Upper lobe of left lung (tissue), 4 donors: ENCODE results near the gene ASB15.

ENCODE experiments used
- CTCF ChIP-seq, 6 experiments: fragments of 450-650 bp in 4 of 6; fragments of 200-600 bp in 2 of 6; sonication (generic) in 2 of 6; IDR thresholded peaks; one replicate each; pipeline ENCODE4 v1.5.1; 2016 to 2019; ENCODE audit warnings: antibody characterized with exemption in 6 of 6
- POLR2A ChIP-seq, 4 donors: fragments of 450-650 bp; IDR thresholded peaks; one replicate each; pipeline ENCODE4 v1.5.1; 2016 to 2017; ENCODE audit warnings: antibody characterized with exemption in 4 of 4, mild to moderate bottlenecking in 2 of 4
- POLR2AphosphoS5 ChIP-seq, 2 donors: sonication (generic); formaldehyde crosslinking; IDR thresholded peaks; one replicate each; pipeline ENCODE4 v1.5.1; 2017; ENCODE audit warnings: antibody characterized with exemption in 2 of 2

- TF ChIP-seq POLR2A (IDR thresholded peaks at IDR 0.05) = no peak
- TF ChIP-seq CTCF (IDR thresholded peaks at IDR 0.05) = no peak
- TF ChIP-seq POLR2AphosphoS5 (IDR thresholded peaks at IDR 0.05) = no peak
Observed at GRCh38 chr7:123677061-123677715, 75.6 kb downstream of the ASB15 start.
